ENCODE data around the gene PTPA.

Gene PTPA

GRCh38 chr9:129110740-129111527 is at the start of gene PTPA, which contains the start of gene CRAT:
Gene PTPA (plus strand): TSS chr9:129111415. CDS start chr9:129111601, 186 bp downstream.
Gene CRAT (minus strand): TSS chr9:129110793. CDS start chr9:129110509, 284 bp downstream.
- peak; percentile 91 to 97 for DNase-seq

DNA sequence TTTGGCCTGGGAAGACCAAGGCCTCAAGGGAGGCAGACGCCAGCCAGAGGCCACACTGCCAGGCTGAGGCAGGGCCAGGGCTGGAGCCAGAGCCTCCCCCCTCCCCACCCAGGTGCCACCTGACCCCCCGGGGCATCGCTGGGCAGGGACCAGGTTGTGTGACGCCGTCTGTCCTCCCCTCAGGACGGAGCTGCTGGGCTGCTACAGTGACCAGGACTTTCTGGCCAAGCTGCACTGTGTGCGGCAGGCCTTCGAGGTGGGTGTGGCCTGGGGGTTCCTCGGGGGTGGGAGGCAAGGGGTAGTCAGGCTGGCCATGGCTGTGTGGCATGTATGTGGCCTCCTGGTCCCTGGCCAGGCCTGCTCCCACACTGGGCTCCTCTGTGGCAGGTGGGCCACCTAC is 48.2 kb upstream of the PTPA start:
- DNase-seq: no peak

DNA sequence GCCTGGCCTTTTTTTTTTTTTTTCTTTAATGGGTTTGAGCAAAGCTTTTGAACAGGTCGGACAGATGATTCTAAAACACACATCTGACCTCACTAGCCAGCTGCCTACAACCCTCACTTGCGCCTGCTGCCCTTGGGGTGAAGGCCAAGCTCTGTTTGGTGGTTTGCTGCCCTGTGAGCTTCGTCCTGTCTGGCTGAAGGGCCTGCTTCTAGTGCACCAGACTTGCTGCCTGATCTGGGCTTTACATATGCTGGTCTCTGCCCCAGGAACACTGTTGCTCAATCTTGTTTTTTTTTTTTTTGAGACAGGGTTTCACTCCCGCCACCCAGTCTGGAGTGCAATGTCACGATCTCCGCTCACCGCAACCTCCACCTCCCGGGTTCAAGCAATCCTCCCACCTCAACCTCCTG is 46.7 kb upstream of the PTPA start:
- DNase-seq: no peak

GRCh38 chr9:129068110-129068509 is 43.1 kb upstream of the PTPA start:
- no peak for DNase-seq

DNA sequence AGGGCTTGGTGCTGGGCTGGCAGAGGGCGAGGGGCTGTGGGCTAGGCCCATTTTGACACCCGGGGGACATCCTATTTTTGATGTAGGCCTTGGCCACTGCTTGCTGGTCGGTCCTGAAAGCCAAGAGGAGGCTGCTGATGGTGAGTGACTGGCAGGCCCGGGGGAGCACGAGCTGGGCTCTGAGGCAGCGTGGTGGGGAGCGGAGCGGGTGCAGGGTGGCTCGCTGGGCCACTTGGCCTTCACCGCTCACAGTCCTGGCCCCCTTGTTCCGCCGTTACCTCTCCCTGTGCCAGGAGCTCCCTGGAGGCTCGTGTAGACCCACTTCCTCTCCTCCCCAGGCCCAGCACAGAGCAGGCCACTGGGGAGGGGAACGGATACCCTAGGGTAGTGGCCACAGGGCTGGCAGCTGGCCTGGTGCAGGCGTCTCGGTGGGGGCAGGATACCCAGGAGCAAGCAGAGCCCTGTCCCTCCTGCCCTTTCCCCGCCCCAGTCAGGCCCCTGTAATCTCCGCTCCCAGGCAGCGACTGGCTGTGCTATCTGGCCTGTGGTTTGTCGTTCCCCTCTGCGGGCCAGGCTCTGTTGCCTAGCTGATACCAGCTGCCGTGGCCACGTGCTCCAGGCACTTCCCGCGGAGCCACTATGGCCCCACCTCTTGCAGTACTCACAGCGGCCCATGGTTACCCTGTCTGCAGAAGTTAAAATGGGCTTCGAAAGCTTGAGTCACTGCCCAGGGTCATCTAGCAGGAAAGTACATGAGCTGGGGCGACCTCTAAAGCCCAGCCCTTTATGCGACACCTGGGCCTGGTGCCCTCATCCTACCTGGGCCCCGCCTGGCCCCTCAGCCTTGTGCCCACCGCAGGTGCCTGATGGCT is 42.0 kb upstream of the PTPA start:
- DNase-seq: peak; percentile 39 to 46

GRCh38 chr9:129069862-129070641 is 41.2 kb upstream of the PTPA start:
- no peak for DNase-seq

GRCh38 chr9:129070696-129071525 is 40.3 kb upstream of the PTPA start:
- no peak for DNase-seq

- no peak for DNase-seq
Observed at GRCh38 chr9:129071526-129072126, 39.6 kb upstream of the PTPA start.

GRCh38 chr9:129072171-129072570 is 39.0 kb upstream of the PTPA start:
- DNase-seq: no peak

DNA sequence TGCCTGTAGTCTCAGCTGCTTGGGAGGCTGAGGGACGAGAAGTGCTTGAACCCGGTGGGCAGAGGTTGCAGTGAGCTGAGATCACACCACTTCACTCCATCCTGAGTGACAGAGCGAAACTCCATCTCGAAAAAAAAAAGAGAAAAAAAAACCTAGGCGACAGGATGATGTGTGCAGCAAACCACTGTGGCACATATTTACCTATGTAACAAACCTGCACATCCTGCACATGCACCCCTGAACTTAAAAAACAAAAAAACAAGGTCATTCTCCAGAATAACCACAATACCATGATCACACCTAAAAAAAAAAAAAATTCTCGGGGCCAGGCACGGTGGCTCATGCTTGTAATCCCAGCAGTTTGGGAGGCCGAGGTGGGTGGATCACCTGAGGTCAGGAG is 37.8 kb upstream of the PTPA start:
- DNase-seq: no peak

DNA sequence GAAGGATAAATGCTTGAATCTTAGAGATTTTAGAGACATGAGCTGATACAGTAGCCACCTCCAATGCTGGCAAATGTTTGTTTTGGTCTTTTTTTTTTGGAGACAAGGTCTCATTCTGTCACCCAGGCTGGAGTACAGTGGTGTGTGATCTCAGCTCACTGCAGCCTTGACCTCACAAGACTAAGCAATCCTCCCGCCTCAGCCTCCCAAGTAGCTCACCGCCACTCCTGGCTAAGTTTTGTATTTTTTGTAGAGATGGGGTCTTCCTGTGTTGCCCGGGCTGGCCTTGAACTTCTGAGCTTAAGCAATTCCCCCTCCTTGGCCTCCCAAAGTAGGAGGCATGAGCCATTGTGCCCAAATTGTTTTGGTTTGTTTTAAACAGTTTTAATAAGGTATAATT is 37.1 kb upstream of the PTPA start:
- DNase-seq: no peak

DNA sequence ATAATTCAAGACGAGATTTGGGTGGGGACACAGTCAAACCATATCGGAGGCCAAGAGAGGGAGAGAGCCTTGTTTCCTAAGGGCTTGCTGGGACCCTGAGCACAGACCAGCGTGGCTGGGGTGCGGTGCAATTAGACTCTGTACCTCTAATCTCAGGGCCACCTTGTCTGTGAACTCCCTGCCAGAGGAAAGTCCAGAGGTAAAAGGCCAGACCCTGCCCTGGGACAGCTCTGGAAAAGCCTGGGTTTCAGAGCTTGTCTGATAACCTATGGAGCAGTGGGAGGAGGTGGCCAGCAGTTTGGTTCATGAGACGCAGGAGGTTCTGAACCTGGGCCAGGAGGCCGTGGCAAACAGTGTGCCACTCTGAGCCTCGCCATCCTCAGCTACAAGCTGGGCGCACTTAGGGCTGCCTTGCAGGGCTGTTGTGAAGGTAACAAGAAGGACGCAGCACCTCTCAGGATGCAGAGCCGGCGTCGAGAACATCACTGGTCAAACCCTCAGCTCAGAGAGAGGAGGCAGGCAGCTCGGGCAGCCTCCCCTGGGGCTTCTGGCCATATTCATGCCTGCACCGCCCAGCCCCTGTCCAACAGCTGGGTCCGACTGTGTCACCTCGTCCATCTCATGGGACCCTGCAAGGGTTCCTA is 35.1 kb upstream of the PTPA start:
- no peak for DNase-seq

DNA sequence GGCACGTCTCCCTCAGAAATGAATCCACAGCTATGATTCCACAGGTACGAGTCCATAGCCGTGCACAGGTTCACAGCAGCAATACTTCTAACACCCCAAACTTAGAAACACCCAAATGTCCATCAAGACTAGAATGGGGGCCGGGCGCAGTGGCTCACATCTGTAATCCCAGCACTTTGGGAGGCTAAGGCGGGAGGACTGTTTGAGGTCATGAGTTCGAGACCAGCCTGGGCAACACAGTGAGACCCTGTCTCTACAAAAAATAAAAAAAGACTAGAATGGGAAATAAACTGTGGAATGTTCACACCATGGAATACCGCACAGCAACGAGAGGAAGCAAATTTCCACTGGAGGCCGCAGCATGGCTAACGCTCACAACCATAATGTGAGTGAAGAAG is 34.6 kb upstream of the PTPA start:
- DNase-seq: no peak

GRCh38 chr9:129077236-129077635 is 34.0 kb upstream of the PTPA start:
- DNase-seq: no peak

DNA sequence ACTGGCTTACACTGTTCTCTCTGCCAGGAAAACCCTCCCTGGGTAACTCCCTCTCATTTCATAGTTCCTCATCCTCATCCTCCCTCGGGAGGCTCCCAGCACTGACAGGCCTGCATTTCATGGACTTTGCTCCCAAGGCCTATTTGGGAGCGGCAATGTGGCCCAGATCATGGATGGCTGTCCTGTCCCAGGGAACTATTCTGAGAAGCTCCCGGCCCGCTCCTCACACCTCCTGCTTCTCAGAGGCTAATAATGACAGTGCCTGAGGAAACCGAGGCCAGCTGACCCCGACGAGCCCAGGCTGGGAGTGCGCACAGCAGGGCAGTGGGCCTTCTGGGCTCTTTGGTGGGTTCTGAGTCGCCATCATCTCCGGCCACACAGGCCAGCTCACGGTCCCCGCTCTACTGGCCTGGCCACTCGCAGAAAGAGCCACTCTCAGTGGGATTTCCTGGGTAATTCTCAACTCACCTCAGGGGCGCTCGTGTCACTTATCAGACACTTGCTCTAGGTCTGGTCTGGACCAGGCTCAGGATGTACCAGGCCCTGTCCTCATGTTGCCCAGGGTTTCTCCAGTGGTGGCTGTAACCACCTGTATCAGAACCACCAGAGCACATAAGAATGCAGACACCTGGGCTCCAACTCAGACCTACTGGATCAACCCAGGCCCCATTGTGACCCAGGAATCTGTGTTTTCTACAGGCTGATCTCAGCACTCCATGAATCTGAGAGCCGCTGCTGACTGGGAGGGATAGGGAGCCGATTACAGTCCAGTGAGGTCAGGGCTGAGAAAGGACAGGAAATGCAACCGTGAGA is 32.3 kb upstream of the PTPA start:
- DNase-seq: no peak

DNA sequence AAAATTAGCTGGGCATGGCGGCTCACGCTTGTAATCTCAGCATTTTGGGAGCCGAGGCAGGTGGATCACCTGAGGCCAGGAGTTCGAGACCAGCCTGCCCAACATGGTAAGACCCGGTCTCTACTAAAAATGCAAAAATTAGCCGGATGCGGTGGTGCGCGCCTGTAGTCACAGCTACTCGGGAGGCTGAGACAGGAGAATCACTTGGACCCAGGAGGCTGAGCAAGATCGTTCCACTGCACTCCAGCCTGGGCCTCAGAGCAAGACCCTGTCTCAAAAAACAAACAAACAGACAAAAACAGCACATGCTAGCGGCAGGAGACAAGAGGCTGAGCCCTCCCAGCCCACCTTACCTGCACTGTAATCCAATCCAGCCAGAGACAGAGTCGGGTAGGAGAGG is 31.4 kb upstream of the PTPA start:
- no peak for DNase-seq

DNA sequence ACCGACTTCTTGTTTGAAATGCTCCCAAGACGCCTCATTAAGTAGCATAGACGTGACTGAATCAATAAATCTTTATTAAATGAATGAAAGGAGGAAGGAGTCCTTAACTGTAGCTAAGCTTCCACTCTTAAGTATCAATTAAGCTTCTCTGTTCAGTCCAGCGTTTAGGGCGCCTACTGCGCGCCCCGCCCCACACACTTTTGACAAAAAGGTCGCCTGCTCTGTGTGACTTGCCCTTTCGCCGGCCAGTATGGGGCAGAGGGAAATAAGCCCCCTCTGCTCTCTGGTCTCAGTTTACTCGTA is 31.0 kb upstream of the PTPA start:
- no peak for DNase-seq

GRCh38 chr9:129080601-129081387 is 30.4 kb upstream of the PTPA start, which contains the start of gene DOLPP1:
Gene DOLPP1 (plus strand): TSS chr9:129081111. CDS start chr9:129081132, 21 bp downstream.
- DNase-seq: peak; percentile 98 to 99

GRCh38 chr9:129081388-129081904 is 29.8 kb upstream of the PTPA start:
- no peak for DNase-seq
